Esophagus squamous epithelium (tissue), 4 donors: ENCODE results near the gene SGIP1.

Experiments used
- CTCF ChIP-seq, 6 experiments: fragments of 450-650 bp in 4 of 6; fragments of 200-600 bp in 2 of 6; sonication (generic) in 2 of 6; IDR thresholded peaks; one replicate each; pipeline ENCODE4 v1.5.1; 2016 to 2019; ENCODE audit warnings: antibody characterized with exemption in 6 of 6, mild to moderate bottlenecking in 4 of 6, moderate library complexity in 4 of 6
- POLR2A ChIP-seq, 4 donors: fragments of 450-650 bp; IDR thresholded peaks; one replicate each; pipeline ENCODE4 v1.6.1; 2017; ENCODE audit warnings: antibody characterized with exemption in 4 of 4, mild to moderate bottlenecking in 4 of 4, moderate library complexity in 3 of 4

- TF ChIP-seq POLR2A (IDR thresholded peaks at IDR 0.05) (no peak), CTCF (IDR thresholded peaks at IDR 0.05) (no peak)
These were observed 5.4 kb upstream of the SGIP1 start for GRCh38 chr1:66528580-66528979.
